HG02623 (cell line): ENCODE measurements around the gene PELO.
"Not testable (repeated sequence)": the region's sequence is repeated elsewhere in the genome, so short reads cannot be mapped to it uniquely, and the experiment has no call there.

Experiments
- ATAC-seq: cut with Tn5 transposase; IDR thresholded peaks from one replicate; pipeline ENCODE4 v1.9.1; 2021; ENCODE audit warnings: moderate library complexity; ENCODE audit not compliant: unreplicated experiment

PELO gene, protein sequence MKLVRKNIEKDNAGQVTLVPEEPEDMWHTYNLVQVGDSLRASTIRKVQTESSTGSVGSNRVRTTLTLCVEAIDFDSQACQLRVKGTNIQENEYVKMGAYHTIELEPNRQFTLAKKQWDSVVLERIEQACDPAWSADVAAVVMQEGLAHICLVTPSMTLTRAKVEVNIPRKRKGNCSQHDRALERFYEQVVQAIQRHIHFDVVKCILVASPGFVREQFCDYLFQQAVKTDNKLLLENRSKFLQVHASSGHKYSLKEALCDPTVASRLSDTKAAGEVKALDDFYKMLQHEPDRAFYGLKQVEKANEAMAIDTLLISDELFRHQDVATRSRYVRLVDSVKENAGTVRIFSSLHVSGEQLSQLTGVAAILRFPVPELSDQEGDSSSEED

DNA sequence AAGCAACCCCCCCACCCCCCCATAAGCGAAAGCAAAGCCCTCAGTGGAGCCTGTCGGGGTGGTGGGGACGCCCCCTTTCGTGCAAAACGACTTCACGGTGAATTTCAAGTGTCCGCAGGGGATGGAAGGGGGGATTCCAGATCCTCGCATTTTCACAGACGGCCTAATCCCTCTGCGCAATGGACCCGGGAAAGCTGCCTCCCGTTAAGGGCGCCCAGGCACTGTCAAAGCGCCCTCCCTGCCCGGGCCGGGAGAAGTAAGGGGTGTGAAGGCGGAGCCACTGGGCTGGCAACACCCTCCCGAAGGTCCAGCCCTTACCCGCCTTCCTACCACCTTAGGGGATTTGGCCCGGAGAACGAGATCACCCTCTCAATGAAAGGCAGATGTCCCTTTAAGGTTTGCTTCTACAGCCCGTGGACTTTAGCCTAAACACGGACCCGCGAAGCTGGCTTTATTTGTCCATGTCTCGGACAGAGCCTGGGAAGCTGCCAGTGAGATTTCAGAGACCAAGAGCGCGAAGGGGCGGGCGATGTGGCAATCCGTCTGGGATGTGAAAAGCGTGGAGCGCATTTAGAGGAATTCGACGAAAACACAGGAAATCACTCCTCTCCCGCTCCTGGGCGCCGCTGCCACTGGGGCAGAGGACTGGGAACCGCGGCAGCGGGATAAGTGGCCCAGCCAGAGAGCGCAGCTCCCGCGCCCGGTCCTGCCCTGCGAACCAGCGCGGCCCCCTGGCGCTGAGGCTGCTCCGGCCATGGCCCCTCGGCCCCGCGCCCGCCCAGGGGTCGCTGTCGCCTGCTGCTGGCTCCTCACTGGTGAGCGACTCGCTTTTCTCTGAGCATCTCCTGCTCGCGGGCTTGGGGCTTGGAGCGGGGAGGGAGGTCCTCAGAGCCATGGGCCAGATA lies at the start of gene PELO, which contains the start of gene ITGA1:
Gene PELO (plus strand): TSS at position 317 of the 905 bp plus-strand sequence. CDS start 12,479 bp downstream, outside the sequence.
Gene ITGA1 (plus strand): TSS at position 317 of the 905 bp plus-strand sequence. CDS start 438 bp downstream, at position 755.
- peak; percentile 79 for ATAC-seq

DNA sequence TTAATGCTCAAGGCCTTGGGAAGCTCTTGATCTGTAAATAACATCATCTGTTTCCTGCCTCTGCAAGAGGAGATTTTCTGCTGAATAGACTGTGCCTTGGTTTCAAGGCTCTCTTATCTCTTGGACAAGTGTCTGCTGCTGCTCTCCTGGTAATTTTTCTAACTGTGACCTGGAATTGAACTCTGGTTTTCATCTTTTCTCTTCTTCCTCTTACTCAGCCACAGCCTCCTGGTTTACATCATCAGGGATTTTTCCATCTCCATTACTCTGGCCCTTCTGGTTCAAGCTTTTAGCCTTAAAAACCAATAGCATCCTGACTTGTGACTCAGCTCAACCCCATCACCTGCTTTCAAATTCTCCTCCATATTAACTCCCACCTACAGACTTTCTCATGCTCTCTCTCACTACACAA lies 49.6 kb upstream of the PELO start:
- ATAC-seq: peak; percentile 72

DNA sequence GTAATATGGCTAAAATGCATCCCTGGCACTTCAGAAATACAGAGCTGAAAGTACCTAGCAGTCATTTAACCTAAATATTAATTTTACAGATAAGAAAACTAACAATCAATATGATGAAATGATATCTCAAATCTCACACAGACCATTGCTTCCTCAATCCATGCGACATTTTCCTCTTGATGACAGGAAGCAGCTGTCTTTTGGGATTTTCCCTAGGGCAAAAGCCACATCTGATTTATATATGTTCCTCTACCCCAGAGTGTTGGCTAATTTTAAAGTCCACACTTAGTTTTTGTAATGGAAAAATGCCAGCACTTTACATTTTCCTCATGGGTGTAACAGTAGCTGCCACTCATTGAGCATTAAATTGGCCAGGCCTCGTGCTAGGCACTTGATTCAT lies 47.7 kb upstream of the PELO start:
- no peak for ATAC-seq

DNA sequence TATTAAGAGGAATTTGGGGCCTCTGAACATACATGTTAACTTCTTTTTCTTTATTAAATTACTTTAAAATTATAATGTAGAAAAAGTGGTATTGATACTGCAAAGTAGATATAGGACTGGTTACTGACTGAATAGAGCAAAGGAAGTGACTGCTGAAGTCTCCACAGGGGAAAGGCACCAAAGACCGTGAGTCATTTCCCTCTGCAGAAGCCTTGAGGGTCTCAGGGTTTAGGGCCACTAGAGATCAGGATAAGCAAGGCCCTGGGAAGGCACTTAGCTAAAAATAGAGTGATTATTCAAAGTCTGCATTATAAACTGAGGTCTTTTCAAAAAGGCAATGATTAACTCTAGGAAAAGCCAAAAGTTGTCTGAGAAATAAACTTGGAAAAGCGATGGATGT lies 44.7 kb upstream of the PELO start:
- no peak for ATAC-seq

DNA sequence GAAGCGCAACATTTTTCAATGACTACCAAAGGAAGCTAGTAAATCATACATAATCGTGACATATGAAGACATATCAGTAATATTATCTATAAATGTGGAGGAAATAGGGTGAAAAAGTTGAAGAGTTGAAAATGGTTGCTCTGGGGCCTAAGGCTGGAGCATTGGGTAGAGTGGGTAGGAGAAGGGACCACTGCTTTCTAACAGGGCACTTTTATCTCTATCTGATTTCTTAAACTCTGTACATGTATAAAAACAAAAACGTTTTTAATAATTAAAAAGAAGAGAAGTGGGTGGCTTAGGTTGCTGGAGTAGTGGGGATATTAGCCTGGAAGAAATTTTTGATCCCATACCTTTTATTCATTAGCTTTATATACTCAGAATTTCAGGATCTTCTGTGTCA lies 44.2 kb upstream of the PELO start:
- no peak for ATAC-seq

DNA sequence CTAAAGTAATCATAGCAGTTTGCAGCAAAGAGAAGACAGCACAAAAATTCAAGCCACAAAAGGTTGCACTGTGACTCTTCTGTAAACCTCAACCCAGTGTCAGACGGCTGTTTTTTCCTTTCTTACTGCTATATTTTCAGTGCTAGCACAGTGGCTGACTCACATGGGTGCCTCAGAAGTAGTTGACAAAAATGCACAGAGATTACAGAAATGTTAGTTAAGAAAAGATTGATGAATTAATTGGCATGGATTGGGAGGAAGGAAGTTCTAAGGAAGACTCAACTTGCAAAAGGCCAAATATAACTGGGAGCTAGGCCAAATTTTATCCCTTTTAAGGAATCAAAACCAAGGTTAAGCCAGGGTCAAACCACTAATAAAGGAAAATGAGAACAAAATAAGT lies 43.7 kb upstream of the PELO start:
- peak; percentile 67 for ATAC-seq

DNA sequence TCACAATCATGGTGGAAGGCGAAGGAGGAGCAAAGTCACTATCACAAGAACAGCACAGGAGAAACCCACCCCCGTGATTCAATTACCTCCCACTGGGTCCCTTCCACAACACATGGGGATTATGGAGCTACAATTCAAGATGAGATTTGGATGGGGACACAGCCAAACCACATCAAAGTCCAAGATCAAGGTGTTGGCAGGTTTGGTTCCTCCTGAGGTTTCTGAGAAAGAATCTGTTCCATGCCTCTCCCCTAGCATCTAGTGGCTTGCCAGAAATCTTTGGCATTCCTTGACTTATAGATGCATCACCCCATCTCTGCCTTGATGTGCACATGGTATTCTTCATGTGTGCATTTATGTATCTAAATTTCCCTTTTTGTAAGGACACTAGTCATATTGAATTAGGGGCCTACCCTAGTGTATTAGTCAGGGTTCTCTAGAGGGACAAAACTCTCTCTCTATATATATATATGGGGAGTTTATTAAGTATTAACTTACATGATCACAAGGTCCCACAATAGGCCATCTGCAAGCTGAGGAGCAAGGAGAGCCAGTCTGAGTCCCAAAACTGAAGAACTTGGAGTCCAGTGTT lies 42.8 kb upstream of the PELO start:
- not testable (repeated sequence) for ATAC-seq

DNA sequence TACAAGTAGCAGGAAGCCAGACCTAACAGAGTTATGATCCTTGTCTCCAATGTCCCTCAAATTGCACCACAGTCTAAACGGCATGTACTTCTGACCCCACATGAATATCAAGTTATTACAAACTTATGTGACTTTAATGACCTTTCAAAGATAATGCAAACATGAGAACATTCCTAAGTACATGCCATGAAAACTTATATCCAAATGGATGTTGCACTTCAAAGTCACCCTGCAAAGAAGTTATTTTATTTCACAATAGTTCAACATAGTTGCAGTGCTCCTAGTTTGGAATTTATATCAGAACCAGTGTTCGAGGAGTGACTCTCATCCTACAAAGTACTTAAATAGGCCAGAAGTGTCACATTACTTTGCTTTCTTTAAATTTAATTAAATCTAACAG lies 41.2 kb upstream of the PELO start:
- ATAC-seq: no peak

DNA sequence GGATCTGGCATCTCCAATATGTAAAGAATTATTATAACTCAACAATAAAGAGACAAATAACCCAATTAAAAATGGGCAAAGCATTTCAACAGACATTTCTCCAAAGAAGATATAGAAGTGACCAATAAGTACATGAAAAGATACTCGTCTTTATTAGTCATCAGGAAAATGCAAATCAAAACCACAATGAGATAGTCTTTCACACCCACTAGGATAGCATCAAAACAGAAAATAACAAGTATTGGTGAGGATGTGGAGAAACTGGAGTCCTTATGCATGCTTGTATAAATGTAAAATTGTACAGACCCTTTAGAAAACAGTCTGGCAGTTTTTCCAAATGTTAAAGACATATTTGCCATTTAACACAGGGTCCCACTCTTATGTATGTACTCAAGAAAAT lies 39.1 kb upstream of the PELO start:
- ATAC-seq: peak; percentile 42

DNA sequence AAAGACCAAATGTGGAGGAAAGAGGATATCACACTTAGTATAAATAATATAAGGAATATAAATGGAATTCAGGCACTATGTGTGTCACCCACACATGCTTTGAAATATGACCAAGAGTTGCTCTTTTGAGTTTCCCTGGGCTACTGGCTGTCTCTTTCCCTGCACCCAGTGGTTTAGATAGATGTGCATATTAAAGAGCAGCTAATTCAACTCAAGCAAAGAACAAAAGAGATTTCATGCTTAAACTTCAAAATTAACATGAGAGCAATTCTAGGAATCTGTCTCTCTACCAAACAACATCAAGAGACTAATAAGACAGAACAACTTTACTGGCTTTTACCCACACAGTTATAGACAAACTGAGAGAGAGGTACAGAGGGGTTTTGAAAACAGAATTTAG lies 38.0 kb upstream of the PELO start:
- ATAC-seq: no peak

DNA sequence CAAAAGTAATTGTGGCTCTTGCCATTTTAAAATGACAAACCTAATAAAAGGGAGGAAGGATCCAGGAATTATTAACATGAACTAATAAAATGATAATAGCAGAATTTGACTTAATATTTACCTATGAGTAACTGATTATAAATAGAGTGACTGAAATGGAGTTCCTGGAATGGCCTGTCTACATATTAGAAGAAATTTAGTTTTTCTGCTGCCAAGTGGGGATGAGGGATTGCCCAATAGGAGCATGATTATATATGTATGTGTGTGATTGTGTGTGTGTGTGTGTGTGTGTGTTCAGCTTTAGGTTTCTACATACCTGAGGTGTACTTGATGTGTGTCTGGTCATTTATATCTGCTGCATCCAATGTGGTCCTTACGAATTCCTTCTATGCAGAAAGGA lies 36.6 kb upstream of the PELO start:
- ATAC-seq: no peak

DNA sequence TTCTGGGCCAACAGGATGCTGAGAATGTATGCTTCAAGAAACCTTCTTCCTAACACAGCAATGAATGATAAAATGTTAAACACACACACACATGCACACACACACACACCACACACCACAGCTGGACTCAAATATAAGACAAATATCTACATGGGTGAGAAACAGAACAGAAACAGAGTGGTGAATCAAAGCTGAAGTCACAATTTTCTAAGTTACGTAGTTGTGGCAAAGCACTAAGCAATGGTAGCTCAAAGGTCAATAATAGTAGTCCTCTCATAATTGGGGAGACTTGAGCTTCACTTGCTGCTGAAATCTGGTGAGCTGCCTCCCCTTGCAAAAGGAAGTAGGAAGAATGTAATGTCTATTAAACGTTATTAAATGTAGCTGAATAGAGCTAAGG lies 33.7 kb upstream of the PELO start:
- ATAC-seq: no peak

DNA sequence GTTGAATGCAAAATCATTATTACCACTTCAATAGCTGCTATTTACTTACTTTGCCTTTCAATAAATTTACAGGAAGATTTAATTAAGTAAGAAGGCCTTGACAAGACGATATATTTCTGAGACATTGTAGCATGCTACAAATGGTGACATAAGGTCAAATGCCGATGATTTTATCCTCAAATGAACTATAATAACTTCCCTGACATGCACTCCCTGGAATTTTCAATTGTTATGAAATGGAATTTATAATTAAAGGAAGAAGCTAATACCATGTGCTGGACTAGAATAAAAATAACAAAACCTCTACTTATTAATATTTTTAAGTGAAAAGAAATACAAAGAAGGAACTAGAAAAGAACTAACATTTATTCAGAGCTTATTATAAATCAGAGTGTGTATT lies 30.2 kb upstream of the PELO start:
- ATAC-seq: no peak

DNA sequence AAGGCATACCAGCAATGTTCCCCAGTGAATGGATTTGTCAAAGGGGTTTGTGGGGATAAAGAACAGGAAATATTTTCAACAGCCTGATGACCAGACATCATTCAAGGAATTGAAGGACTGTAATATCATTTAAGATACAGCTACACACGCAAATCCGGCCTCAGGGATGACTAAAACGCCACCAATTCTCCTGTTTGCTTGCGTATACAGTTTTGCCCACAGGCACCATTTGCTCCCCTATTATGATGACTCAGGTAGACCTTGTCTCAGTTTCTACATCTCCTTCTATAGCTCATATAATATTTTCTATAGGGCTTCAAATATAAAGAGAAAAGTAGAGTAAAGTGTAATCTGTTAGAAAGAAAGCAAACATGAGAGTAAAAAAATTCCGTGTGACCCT lies 29.7 kb upstream of the PELO start:
- no peak for ATAC-seq

DNA sequence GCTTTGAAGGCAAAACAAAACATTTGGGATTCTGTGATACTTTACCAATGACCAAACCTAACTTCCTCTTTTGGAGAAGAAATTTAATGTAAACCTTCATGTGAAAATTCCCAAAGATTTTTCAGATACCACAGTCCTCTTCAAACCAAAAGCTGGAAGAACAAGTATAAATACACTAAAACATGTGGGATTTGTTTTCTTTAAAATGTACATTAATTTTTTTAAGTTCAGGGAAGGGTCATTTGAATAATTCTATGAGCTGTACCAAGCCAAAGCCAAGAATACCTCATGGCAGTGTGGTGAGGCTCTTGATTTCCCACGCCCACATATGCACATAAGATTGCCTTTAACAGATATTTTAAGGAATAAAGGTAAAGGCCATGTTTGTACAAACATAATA lies 28.4 kb upstream of the PELO start:
- ATAC-seq: no peak

DNA sequence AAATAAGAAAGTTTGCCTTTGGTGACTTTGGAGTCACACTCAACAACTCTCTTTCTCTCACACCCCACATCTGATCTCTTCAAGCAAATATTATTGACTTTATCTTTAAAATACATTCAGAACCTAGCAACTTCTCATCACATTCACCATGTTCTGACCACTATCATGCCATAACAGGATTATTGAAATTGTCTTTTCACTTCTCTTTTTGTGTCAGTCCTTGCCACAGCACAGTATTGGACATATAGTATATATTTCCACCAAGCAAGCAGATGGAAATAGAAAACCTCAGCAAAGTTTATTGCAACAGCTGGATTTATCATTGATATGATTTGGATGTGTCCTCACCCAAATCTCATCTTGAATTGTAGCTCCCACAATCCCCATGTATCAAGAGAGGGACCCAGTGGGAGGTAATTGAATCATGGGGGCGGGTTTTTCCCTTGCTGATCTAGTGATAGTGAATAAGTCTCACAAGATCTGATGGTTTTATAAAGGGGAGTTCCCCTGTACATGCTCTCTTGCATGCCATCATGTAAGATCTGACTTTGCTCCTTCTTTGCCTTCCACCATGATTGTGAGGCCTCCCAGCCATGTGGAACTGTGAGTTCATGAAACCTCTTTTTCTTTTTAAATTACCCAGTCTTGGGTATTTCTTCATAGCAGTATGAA lies 26.9 kb upstream of the PELO start:
- ATAC-seq: no peak

DNA sequence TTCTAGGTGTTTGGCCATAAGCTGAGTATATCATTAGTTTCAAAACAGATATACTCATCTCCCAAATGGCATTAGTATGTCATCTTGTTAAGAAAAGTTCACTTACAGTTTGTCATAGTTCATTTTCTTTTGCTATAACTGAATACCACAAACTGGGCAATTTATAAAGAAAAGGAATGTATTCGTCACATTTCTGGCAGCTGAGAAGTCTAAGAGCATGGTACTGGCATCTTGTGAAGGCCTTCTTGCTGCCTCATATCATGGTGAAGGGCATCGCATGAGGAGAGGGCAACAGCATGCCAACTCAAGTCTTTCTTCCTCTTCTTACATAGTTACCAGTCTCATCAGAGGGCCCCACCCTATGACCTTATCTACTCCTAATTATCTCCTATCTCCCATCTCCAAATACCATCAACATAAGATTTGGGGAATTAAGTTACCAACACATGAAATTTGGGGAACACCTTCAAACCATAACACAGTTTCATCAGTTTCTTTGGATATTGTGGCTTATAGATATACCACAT lies 20.4 kb upstream of the PELO start:
- no peak for ATAC-seq

DNA sequence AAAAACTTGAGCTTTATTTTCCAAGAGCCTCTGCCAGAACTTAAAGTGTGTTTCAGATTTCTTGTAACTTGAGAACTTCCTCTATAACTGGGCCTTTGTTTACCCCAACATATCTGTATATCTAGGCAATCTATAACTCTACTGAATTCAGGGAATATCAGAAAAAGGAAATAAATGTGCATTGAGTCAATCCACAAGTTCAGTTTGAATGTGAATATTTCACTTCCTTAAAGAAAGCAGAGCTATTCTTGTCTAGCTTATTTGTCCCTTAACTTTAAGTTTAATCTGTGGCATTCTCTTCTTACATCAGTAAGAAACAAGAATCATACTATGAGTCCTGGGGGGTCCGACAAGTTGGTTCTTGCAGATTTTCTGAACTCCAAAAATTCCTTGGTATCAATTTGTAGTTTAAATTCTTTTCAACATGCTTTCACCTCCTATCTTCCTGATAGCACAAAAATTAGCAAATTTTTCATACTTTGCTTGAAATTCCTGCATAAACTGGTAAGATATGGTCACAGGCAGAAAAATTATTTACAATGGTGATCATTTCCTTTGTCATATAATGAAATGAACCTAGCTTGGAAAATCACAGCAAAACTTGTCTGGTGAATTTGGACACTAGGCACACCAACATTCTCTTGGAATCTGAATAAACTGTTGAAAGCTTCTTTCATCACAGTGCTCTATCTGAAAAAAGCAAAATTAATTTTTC lies 19.8 kb upstream of the PELO start:
- peak; percentile 34 for ATAC-seq

DNA sequence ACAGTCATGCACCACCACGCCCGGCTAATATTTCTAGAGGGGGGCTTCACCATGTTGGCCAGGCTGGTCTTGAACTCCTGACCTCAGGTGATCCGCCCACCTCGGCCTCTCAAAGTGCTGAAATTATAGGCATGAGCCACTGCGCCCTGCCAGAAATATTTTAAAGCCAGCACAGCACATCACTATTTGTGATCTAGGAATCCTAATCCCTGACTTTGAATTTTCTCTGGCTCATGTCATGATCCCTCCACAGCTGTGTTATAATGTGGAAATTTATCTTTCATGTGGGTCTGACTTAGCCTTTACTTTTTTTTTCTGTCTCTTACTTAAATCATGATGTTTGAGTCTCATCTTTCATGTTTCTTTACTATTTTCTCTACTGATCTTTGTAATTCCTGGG lies 18.7 kb upstream of the PELO start:
- ATAC-seq: no peak

DNA sequence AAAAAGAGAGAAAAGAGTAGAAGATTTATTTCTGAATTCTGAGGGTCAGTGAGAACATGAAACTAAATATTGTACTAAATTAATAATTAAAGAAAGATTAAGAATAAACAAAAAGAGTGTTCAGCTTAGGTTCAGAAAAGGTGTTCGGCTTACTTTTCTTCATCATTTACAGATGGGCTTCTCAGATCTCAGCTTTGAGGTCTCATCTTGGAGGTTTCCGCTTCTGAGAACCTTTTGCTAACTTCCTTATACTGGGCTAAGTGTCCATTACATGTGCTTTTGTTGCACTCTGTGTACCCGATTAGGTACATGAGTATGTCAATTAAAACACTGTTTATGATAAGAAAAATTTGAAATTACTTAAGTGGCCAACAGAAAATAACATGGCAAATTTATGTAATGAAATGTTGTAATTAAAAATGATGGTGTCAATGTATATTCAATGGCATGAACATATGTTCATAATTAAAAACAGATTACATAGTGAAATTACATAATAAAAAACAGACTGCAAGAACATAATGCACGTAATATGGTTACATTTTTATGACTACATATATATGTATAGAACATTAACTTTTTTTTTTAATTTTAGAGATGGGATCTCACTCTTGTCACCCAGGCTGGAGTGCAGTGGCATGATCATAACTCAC lies 17.3 kb upstream of the PELO start:
- no peak for ATAC-seq
